Adrenal gland (tissue), 12 donors: ENCODE results near the gene IDH3G. TPM values are rescaled to one million over a fixed set of nuclear protein-coding genes. Genes with fewer than 3 reads are reported as not detected.
"Not testable (repeated sequence)": the region's sequence is repeated elsewhere in the genome, so short reads cannot be mapped to it uniquely, and the experiment has no call there.

Experiments
- DNase-seq, 7 donors: peaks; one replicate each; pipeline ENCODE4 v3.0.0-alpha.2; 2019 to 2020
- H3K27ac ChIP-seq, 5 donors: fragments of 200-600 bp; sonication (generic) in 4 of 5; 1 replicate in 3 of 5; 2 replicates in 2 of 5; pipeline versions ENCODE4 v1.5.1 to v1.8.0; 2016 to 2020; ENCODE audit warnings: mild to moderate bottlenecking in 1 of 5
- H3K27me3 ChIP-seq: fragments of 200-600 bp; 2 replicates; pipeline ENCODE4 v1.8.0; 2021
- H3K36me3 ChIP-seq, 2 donors: fragments of 200-600 bp; replicated peaks in 1 of 2; 1 replicate in 1 of 2; 2 replicates in 1 of 2; pipeline versions ENCODE4 v1.5.1 to v1.8.0; 2018 to 2022
- H3K4me1 ChIP-seq, 2 donors: fragments of 200-600 bp; replicated peaks in 1 of 2; 1 replicate in 1 of 2; 2 replicates in 1 of 2; pipeline versions ENCODE4 v1.5.1 to v1.8.0; 2018 to 2021
- H3K4me3 ChIP-seq, 4 donors: fragments of 200-600 bp; sonication (generic) in 3 of 4; one replicate each; pipeline ENCODE4 v1.5.1; 2016 to 2018
- H3K9me3 ChIP-seq, 3 donors: fragments of 200-600 bp; sonication (generic) in 1 of 3; replicated peaks in 1 of 3; 1 replicate in 2 of 3; 2 replicates in 1 of 3; pipeline versions ENCODE4 v1.5.1 to v1.8.0; 2016 to 2021
- CTCF ChIP-seq, 6 experiments: fragments of 450-650 bp in 4 of 6; fragments of 200-600 bp in 2 of 6; sonication (generic) in 1 of 6; IDR thresholded peaks; 1 replicate in 5 of 6; 2 replicates in 1 of 6; pipeline versions ENCODE4 v1.5.1 to v1.8.0; 2016 to 2021; ENCODE audit warnings: antibody characterized with exemption in 6 of 6, mild to moderate bottlenecking in 2 of 6, moderate library complexity in 1 of 6
- POLR2A ChIP-seq, 2 donors: fragments of 450-650 bp; IDR thresholded peaks; one replicate each; pipeline ENCODE4 v1.6.1; 2017; ENCODE audit warnings: antibody characterized with exemption in 2 of 2, mild to moderate bottlenecking in 2 of 2, moderate library complexity in 1 of 2
- WGBS, 4 donors: extraction: QIAGEN DNeasy Blood & Tissue Kit in 2 of 4; methylation state at CpG; one replicate each; pipeline versions ENCODE4 v1.1.5 to v1.1.7; 2013 to 2017; 5-methylcytosine and 5-hydroxymethylcytosine counted together
- intact Hi-C, 2 donors: fragments of 100-400 bp; cut with DNase I; formaldehyde crosslinking; loops; one replicate each; pipeline versions ENCODE4 v1.14.1 to v1.15.0; 2022 to 2023
- polyA plus RNA-seq, 3 donors: library from polyadenylated mRNA; stranded (reverse); fragments of 200-250 nt in 2 of 3; fragments of 350-450 nt in 1 of 3; fragmentation: Illumina TruSeq in 1 of 3; extraction: RNeasy Lipid Tissue Mini Kit (QIAGEN cat#74804) in 1 of 3; gene quantifications; one replicate each; pipeline ENCODE4 v1.2.3, GENCODE V29; 2013 to 2014
- total RNA-seq, 9 donors: library from RNA; depleted of rRNA in 4 of 9; stranded (reverse); fragments of >200 nt in 4 of 9; fragments of 120-200 nt in 1 of 9; fragmentation: NEBNext Ultra II Directional in 1 of 9; extraction: Animal tissue kit (Norgen Biotek cat#: 25700) in 1 of 9; gene quantifications; one replicate each; pipeline versions ENCODE4 v1.1.0 to v1.2.4, GENCODE V29; 2013 to 2023
- donor health status: healthy with polysubstance abuse.
- donor health status: Bipolar disorder and iron deficiency.
- donor health status: DM: yes; HTN: yes; CAD: no.
- donor health status: DM: no; HTN: no; CAD: no.
- donor health status: DM: no; HTN: no; CAD: no.
- donor health status: DM: yes; HTN: yes; CAD: no.

Gene IDH3G
- total and polyA plus RNA-seq, 12 donors: 68.4 to 144 (median 85.2) TPM

GRCh38 chrX:153818571-153819383 is 24.6 kb upstream of the IDH3G start:
- 10 to 37% (median 30%) methylated on average over 8 to 58 of the region's 67 CpGs for WGBS, 4 donors
- no peak for TF ChIP-seq CTCF (IDR thresholded peaks at IDR 0.05)
- no peak for TF ChIP-seq POLR2A (IDR thresholded peaks at IDR 0.05)
- Histone ChIP-seq H3K27me3 (peaks cover 27% of the 10 kb centered on the region), H3K36me3 (no peaks in the 10 kb centered on the region), H3K4me3 (peak overlapping the region in 2 of 4 donors; percentile 19 to 47), H3K4me1 (peaks cover 0 to 6% of the 10 kb centered on the region in 2 donors), H3K9me3 (no peaks in the 10 kb centered on the region), H3K27ac (no peak overlapping the region)
- peak in 1 of 7 donors; percentile 33 for DNase-seq
- intact Hi-C loops: no loop called here

- H3K27me3 ChIP-seq: peaks cover 23% of the 10 kb centered on the region
- DNase-seq, H3K36me3 ChIP-seq, H3K4me3 ChIP-seq, H3K27ac ChIP-seq, H3K4me1 ChIP-seq, intact Hi-C loops, H3K9me3 ChIP-seq: not testable (repeated sequence)
- 81 to 86% (median 85%) methylated on average over 6 to 9 of the region's 9 CpGs for WGBS, 4 donors
Observed at GRCh38 chrX:153818064-153818463, 23.9 kb upstream of the IDH3G start.

GRCh38 chrX:153816831-153817690 is 22.9 kb upstream of the IDH3G start:
- H3K4me1 ChIP-seq: peaks cover 0 to 6% of the 10 kb centered on the region in 2 donors
- H3K36me3 ChIP-seq: no peaks in the 10 kb centered on the region
- H3K9me3 ChIP-seq: no peaks in the 10 kb centered on the region
- 78 to 86% (median 84%) methylated on average over 11 to 25 of the region's 25 CpGs for WGBS, 4 donors
- TF ChIP-seq POLR2A (IDR thresholded peaks at IDR 0.05): no peak
- TF ChIP-seq CTCF (IDR thresholded peaks at IDR 0.05): no peak
- no peak for DNase-seq
- intact Hi-C loops: no loop called here
- H3K27me3 ChIP-seq: peaks cover 23% of the 10 kb centered on the region
- no peak overlapping the region for H3K4me3 ChIP-seq
- H3K27ac ChIP-seq: no peak overlapping the region

GRCh38 chrX:153814591-153815315 is 20.6 kb upstream of the IDH3G start:
- intact Hi-C loops: no loop called here
- DNase-seq: no peak
- WGBS, 4 donors: 64 to 81% (median 76%) methylated on average over 5 to 19 of the region's 19 CpGs
- H3K4me3 ChIP-seq: no peak overlapping the region
- TF ChIP-seq POLR2A (IDR thresholded peaks at IDR 0.05): no peak
- no peak for TF ChIP-seq CTCF (IDR thresholded peaks at IDR 0.05)
- no peak overlapping the region for H3K27ac ChIP-seq
- peaks cover 11% of the 10 kb centered on the region for H3K27me3 ChIP-seq
- no peaks in the 10 kb centered on the region for H3K36me3 ChIP-seq
- H3K9me3 ChIP-seq: no peaks in the 10 kb centered on the region
- H3K4me1 ChIP-seq: peaks cover 0 to 6% of the 10 kb centered on the region in 2 donors
